ENCODE data around the gene IRX5.

The IRX5 gene

DNA sequence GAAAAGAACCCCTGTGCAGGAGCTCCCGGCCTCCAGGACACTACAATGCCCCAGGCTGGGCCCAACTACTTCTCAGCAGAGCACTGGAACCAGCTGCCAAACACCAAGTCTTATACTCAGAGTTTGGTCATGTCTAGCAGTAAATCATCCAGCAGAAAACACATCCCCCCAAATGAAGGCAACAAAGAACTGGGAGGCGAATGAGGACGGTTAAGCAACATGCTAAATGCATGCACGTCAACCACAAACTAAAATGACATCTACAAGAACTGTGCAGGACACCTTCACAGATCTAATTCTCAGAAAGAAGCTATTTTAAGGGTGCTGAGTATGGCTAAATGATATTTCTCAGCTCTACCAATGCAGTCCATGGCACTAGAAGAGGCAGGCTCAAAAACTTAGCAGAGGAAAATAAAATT is 7.6 kb upstream of the IRX5 start:
- peak in 1 of 2 experiments; percentile 72 for DNase-seq (ENCODE audit: low read depth in 1 of 2, low spot score in 1 of 2)
- in situ Hi-C loops (cut with HindIII; ENCODE audit: low pct_unique_long_range_greater_than_20kb, low sequenced_read_pairs) = no loop called here
- no peak for TF ChIP-seq JUND (IDR thresholded peaks at IDR 0.05; ENCODE audit: low read depth)

DNA sequence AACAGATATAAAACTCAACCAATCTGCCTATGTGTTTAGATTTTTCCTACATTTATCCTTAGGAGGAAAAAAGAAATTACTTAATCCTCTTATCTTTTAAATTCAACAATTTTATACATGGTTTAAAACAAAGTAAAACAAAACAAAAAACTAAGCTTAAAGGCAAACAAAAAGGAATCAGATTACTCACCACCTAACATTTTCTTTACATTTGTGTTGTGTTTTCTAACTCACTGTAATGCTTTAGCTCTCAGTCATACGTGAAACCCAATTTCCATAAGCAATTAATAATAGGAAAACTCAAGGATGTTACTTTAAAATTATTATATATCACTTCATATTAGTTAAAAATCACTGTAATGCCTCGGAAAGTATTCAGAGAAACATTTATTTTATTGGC is 6.7 kb upstream of the IRX5 start:
- in situ Hi-C loops (cut with HindIII; ENCODE audit: low pct_unique_long_range_greater_than_20kb, low sequenced_read_pairs) = no loop called here
- DNase-seq (ENCODE audit: low read depth in 1 of 2, low spot score in 1 of 2) = no peak
- no peak for TF ChIP-seq JUND (IDR thresholded peaks at IDR 0.05; ENCODE audit: low read depth)

DNA sequence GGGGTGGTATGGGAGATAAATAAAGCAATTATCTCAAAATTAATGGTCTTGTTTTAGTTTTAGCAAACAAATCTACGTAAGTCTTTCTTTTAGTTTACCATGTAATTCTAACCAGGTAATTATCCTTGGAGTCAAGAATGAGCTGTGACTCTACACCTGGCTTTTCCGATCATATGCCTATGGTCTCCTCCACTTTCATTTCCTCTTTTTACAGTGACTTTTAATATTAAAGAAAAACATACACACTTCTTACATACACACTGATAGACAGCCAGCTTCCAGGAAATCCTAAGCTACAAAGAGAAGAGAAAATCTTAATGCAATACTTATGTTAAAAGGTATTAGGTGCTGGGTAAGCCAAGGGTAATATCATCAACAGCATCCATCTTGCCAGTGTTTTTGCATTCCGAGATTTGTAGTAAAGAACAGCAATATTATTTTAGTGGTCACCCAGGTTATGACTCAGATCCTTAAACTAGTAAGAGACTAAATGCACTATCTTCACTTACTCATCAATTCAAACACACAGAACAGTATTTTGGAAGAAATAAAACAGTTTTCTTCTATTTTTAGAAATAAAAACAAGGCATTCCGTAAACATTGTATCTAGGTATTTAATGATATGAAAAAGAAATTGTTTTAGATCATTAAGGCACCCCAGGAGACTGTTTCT is 4.4 kb upstream of the IRX5 start:
- no peak for DNase-seq (ENCODE audit: low read depth in 1 of 2, low spot score in 1 of 2)
- no peak for TF ChIP-seq JUND (IDR thresholded peaks at IDR 0.05; ENCODE audit: low read depth)
- in situ Hi-C loops (cut with HindIII; ENCODE audit: low pct_unique_long_range_greater_than_20kb, low sequenced_read_pairs) = no loop called here

DNA sequence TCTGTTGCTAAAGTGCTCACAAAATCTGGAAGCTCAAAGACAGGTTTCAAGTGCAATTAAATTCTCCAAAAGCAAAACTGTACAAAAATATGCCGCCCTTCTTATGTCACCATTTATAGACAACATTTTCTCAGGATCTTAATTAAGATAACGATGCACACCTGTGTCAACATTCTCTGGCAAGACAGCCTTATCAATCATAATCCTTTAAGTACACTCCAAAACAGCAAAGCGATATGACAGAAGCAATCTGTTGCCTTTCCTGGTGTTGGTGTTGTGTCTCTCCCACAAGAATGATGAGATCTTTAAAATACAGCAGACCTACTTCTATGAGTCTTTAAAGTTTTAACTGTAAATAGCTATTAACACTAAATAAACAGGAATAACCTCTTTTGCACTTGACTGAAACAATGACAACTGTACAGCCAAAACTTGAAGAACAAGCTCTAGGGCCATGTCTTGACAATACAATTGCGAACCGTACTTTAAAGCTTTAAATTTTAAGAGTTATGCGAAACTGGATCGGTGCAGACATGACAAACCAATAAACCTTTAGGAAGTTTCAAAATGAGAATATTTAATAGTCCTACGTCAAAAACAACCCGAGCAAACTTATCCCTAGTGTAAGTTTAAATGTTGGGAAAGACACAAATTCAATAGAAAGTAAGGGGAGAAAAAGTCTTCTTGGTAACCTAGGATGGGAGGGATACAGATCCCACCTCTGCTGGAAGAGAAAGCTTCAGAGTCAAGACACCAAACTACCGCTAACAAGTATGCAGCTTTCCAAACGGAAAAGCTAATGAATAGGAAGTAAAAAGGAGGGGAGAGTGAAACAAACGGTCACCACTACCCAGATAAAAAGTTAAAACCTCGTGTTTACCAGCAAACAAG is 3.3 kb upstream of the IRX5 start:
- peak; percentile 68; the same call in 1 of the 2 replicates for TF ChIP-seq JUND (IDR thresholded peaks at IDR 0.05; ENCODE audit: low read depth)
- DNase-seq (ENCODE audit: low read depth in 1 of 2, low spot score in 1 of 2) = peak in 1 of 2 experiments; percentile 88
- in situ Hi-C loops (cut with HindIII; ENCODE audit: low pct_unique_long_range_greater_than_20kb, low sequenced_read_pairs) = no loop called here

DNA sequence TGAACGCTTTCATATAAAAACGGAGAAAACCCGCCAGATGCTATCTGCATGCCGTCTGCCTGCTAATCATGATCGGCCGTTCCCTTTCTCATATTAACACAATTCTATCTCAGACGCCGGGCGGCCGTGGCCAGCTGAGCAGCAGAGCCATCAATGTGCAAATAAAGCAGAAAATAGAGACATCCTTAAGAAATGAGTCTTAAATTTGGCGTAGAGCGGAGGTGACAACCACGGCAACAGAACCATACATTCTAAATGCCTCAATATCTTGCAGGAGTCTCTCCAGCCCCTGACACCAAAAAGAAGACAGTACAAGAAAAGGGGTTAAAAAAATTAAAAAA is 2.7 kb upstream of the IRX5 start:
- in situ Hi-C loops (cut with HindIII; ENCODE audit: low pct_unique_long_range_greater_than_20kb, low sequenced_read_pairs) = no loop called here
- no peak for TF ChIP-seq JUND (IDR thresholded peaks at IDR 0.05; ENCODE audit: low read depth)
- peak in 1 of 2 experiments; percentile 69 for DNase-seq (ENCODE audit: low read depth in 1 of 2, low spot score in 1 of 2)

DNA sequence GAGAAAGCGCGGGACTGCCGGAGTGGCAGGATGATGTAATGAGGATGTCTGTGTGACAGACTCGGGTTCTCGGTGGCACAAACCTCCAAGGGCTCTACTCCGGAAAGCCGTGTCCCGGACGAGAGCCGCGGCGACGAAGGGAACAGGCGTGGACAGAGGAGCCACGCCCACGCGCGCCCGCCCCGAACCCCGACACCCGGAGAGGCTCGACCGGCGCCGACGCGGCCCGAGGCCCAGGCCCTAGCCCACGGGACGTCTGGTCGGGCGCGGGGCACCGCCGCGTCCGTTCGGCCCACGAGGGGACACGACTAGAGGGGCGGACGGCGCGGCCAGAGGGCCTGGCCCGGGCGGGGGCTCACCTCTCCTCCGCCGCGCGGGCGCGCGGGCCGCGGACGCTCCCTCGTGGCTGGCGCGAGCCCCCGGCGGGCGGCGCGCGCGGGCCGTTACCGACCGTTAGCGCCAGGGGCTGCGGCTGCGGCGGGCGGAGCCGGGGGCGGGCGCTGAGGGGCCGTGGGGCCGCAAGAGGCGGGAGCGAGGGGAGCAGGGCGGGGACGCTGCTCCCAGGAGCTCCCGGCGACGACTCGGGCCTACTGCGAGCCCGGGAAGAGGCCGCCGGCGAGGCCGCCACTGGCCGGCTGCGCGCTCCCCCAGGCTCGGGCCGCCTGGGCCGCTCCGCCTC is 2.1 kb upstream of the IRX5 start:
- in situ Hi-C loops (cut with HindIII; ENCODE audit: low pct_unique_long_range_greater_than_20kb, low sequenced_read_pairs) = no loop called here
- peak; percentile 23 to 93 for DNase-seq (ENCODE audit: low read depth in 1 of 2, low spot score in 1 of 2)
- no peak for TF ChIP-seq JUND (IDR thresholded peaks at IDR 0.05; ENCODE audit: low read depth)

DNA sequence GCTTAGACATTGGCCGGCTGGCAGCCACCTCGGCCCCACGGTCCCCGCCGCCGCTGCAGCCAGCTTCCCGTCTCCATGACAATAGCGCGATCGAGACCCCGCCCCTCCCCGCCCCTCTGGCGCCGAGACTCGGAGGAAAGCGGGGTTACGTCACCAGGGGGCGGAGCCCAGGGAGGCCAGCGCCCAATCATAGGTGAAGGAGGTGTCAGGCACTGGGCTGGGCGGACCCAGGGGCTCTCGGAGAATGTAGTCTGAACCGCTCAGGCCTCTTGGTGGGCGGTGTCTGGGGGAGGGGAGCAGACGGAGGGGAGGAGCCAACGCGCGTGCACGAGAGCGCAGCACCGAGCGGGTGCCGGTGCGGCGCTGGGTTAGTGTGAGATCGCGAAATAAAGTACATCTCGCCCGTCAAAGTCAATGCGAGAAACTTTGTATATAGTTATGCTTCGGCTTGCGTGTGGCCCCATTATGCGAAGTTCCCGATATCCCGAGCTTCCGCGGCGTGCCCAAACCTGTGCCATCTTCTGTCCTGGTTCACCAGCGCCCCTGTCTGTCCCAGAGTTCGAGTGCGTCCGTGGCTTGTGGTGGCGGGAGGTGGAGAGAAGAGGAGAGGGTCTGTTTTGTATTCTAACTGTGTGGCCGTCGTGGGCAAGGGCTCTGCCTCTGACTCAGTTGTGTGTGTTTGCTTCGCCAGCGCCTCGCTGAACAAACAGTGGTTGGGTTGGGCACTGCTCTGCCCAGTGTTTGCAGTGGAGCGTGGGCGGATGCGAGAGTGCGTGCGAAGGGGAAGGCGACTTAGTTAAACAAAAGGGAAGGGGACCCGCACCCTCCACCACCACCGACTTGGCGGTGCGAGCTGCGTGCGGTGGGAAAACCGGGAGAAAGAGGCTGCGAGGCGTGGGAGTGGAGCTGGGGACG is 1.3 kb upstream of the IRX5 start:
- peak; percentile 77 to 99 for DNase-seq (ENCODE audit: low read depth in 1 of 2, low spot score in 1 of 2)
- no peak for TF ChIP-seq JUND (IDR thresholded peaks at IDR 0.05; ENCODE audit: low read depth)
- in situ Hi-C loops (cut with HindIII; ENCODE audit: low pct_unique_long_range_greater_than_20kb, low sequenced_read_pairs) = no loop called here

DNA sequence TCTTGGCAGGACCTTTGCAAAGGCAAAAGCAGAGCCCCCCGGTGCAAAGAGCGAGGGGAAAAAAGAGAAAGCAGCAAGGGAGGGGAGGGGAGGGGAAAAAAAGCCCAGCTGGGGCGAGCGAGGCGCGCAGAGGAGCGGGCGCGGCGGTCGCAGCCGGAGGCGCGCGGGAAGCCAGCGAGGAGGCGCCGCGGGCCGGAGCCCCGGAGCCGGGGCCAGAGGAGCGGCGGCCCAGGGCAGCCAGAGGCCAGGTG is 129 bp downstream of the IRX5 start:
- in situ Hi-C loops (cut with HindIII; ENCODE audit: low pct_unique_long_range_greater_than_20kb, low sequenced_read_pairs) = no loop called here
- no peak for TF ChIP-seq JUND (IDR thresholded peaks at IDR 0.05; ENCODE audit: low read depth)

DNA sequence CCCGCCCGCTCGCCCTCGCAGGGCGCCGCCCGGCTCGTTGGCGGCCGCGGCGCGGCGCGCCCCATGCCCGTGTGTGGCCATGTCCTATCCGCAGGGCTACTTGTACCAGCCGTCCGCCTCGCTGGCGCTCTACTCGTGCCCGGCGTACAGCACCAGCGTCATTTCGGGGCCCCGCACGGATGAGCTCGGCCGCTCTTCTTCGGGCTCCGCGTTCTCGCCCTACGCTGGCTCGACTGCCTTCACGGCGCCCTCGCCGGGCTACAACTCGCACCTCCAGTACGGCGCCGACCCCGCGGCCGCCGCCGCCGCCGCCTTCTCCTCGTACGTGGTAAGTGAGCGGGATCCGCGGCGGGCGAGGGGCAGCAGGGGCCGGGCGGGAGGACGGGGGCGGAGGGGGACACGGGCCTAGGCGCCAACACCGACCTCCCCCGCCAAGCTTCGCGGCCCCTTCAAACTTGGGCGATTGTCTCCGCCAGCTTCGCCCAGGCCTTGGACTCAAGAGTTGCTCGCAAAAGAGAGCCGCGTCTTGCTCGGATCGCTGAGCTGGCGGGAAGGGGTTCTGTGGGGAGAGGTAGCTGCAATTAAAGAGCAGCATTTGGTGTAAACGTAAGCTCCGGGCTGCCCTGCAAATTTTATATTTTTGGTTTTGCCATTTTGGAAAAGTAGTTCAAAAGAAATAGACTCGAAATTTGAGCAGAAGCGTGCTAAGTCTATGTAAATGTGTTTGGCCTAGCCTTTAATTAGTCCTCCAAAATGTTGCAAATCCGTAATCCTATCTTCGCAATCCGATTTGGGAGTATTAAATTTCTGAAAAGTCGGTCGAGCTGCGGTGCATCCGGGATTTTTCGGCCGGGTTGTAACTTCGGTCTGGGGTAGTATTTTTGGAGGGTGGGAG is 702 bp downstream of the IRX5 start:
- TF ChIP-seq JUND (IDR thresholded peaks at IDR 0.05; ENCODE audit: low read depth) = no peak
- no peak for DNase-seq (ENCODE audit: low read depth in 1 of 2, low spot score in 1 of 2)
- in situ Hi-C loops (cut with HindIII; ENCODE audit: low pct_unique_long_range_greater_than_20kb, low sequenced_read_pairs) = no loop called here

More for the DNA sequence above, 129 bp downstream of the IRX5 start:
- no peak for DNase-seq (ENCODE audit: low read depth in 1 of 2, low spot score in 1 of 2)

DNA sequence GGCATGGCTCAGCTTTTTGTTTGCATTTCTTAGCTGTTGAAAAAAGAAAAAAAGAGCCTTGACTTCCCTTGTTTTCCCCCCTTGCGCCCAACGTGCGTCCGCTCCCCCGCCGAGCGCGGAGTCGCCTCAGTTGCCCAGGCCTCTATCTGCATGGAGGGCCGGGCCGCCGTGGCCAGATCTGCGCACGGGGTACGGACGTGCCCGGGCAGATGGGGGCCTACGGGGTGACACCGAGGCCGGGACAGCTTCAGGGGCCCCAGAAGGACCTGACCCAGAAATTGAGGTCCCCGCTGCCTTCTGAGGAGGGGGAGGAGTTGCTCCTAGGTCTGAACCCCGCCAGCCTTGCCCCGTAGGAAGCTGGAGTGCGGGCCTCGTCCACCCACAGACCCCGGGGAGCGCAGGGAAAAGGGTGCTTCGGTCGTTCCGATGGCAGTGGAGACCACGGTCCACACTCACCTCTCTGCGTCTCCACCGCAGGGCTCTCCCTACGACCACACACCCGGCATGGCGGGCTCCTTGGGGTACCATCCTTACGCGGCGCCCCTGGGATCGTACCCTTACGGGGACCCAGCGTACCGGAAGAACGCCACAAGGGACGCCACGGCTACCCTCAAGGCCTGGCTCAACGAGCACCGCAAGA is 1.5 kb downstream of the IRX5 start:
- in situ Hi-C loops (cut with HindIII; ENCODE audit: low pct_unique_long_range_greater_than_20kb, low sequenced_read_pairs) = no loop called here
- DNase-seq (ENCODE audit: low read depth in 1 of 2, low spot score in 1 of 2) = peak; percentile 14 to 32
- TF ChIP-seq JUND (IDR thresholded peaks at IDR 0.05; ENCODE audit: low read depth) = no peak

DNA sequence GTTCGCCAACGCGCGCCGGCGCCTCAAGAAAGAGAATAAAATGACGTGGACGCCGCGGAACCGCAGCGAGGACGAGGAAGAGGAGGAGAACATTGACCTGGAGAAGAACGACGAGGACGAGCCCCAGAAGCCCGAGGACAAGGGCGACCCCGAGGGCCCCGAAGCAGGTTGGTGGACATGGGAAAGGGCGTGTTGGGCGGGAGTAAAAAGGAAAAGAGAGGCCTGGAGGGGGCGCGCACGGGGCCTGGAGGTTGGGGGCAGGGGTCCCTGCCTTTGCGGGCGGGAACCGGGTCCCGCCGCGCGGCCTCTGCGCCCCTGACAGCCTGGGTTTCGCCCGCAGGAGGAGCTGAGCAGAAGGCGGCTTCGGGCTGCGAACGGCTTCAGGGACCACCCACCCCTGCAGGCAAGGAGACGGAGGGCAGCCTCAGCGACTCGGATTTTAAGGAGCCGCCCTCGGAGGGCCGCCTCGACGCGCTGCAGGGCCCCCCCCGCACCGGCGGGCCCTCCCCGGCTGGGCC is 2.1 kb downstream of the IRX5 start:
- no peak for TF ChIP-seq JUND (IDR thresholded peaks at IDR 0.05; ENCODE audit: low read depth)
- in situ Hi-C loops (cut with HindIII; ENCODE audit: low pct_unique_long_range_greater_than_20kb, low sequenced_read_pairs) = no loop called here
- peak; percentile 29 to 52 for DNase-seq (ENCODE audit: low read depth in 1 of 2, low spot score in 1 of 2)
